SK-N-DZ (cell line): ENCODE measurements around the gene C10orf53.

ENCODE experiments used
- DNase-seq: peaks from one replicate; pipeline ENCODE4 v3.0.0-alpha.2; 2015; ENCODE audit warnings: low spot score

Gene C10orf53

DNA sequence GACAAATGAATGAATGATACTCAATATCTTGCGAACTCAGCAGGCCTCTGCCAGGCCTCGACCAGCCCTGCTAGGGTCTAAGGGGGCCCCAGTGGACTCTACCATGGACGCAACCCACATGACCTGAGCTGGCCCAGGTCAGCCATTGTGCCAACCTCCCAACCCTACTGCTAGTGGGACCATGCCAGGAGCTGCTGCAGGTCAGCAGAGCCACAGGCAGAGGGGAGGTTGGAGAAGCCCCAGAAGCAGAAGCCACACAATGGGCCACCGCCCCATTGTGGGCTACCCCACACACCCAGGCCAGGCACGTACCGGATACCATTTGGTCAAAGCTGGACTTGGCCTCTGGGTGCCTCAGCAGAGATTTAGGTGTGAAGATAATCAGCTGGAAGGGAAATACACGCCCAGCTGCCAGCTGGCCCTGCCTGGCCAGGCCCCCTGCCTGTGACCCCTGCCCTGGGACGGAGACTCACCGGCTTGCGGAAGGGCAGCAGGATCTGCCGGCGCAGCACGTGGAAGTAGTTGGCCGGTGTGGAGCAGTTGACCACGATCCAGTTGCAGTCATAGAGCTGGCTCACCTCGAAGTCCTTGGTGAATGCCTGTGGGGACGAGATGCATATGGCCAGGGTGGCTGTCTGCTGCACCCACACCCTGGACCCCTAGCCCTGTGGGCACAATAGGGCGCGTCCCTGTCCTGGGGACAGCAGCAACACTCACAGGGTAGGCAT lies 58.2 kb downstream of the C10orf53 start:
- DNase-seq: no peak

DNA sequence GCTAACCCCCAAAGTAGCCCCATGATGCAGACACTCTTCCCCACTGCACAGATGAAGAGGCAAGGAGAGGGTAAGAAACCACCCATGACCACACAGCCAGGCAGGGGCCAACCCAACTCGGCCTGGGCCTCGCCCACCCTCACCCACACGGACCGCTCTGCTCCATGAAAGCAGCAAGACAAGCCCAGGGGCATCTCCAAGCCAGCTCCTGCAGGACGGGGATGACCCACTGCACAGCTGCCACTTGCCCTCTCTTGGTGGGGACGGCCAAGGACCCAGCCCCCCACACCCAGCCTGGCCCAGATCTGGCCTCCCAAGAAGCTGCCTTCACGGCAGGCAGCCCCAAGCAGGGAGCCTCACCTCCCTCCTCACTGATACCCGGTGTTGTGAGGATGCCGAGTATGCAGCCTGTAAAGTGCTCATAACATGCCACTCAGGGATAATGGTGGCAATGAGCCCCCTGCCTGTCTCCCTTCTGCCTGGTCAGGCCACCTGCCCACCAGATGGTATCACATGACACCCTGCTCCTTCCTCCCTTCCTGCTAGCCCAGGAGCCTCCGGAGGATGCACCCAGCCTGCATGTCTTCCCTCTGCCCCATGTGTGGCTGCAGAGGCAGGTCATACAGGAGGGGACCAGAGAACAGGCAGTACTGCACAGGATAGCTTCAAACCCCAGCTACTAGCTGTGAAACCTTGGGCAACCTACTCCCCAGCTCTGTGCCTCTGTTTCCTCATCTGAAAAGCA lies 59.3 kb downstream of the C10orf53 start:
- no peak for DNase-seq

DNA sequence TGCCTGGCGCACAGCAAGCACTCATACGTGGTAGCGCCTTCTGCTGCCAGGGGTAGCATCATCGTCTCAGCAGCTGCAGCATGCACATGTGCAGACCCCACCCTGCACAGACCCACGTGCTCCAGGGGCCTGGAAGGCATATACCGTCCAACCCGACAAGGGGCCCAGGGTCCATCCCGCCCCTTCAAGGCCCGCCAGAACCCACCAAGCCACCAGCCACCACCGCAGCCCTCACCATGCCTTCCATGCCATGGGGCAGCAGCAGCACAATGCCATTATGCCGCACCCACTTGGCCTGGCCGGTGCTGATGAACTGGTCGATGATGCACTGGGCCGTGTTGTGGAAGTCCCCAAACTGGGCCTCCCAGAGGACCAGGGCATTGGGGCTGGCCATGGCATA lies 60.0 kb downstream of the C10orf53 start:
- DNase-seq: no peak

DNA sequence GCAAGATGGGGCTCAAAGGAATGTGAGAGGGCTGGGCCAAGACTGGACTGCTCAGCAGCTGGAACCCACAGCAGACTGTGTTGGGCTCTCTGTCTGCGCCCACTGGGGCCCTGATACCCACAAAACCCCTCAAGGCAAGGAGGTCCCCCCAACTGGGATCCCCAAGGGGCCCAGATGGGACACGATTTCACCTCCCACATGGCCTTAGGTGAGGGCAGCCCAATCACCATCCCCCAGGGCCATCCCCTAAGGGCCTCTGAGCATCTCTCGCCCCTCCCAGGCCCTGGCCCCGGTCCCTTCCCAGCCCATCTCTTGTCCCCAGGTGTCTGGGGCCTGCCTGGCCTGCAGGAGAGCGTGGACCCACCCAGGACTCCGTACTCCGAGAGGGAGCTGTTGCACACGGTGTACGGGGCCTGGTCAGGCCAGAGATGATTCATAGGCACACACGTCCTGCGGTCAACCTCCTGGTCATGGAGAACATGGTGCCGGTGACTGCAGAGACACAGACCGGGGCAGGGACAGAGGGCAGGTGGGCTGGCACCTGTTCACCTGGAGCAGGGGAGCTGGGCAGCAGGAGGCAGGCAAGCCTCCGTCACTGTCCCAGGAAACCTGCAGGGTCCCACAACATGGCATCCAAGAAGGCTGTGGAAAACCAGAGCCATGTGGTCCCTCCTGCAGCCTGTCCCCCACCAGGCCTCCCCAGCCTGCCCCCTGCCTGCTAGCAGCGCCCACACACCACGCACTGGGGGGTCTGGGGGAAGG lies 61.1 kb downstream of the C10orf53 start:
- DNase-seq: no peak

DNA sequence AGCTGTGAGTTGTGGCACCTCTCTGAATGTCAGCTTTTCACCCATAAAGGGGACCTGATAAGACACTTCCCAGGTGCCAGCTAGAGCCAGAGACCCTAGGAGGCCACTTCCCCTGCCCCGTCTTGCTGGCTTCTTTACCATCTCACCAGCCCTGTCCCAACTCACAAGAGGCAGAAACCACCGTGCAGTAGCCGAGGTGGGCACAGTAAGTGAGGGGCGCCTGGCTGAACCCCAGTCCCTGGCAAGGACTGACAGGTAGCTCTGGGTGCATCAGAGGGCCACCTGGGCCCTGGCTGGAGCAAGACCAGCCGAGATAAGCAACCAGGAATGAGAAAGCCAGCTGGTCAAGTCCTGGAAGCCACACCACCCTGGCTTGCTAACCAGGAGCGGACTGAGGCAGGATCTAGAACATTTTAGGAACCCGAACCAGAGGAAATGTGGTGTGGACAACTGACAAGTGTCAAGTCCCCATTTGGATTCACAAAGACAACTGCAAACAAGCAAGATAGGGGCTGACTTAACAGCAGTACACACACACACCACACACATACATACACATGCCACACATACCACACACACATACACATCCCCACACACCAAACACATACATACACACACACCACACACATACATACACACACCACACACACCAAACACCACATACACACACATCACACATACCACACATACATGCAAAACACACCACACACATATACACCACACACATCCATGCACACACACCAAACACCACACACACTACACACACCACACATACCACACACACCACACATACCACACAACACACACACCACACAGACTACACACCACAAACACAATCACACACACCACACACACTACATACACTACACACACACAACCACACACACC lies 61.9 kb downstream of the C10orf53 start:
- DNase-seq: peak; percentile 54

DNA sequence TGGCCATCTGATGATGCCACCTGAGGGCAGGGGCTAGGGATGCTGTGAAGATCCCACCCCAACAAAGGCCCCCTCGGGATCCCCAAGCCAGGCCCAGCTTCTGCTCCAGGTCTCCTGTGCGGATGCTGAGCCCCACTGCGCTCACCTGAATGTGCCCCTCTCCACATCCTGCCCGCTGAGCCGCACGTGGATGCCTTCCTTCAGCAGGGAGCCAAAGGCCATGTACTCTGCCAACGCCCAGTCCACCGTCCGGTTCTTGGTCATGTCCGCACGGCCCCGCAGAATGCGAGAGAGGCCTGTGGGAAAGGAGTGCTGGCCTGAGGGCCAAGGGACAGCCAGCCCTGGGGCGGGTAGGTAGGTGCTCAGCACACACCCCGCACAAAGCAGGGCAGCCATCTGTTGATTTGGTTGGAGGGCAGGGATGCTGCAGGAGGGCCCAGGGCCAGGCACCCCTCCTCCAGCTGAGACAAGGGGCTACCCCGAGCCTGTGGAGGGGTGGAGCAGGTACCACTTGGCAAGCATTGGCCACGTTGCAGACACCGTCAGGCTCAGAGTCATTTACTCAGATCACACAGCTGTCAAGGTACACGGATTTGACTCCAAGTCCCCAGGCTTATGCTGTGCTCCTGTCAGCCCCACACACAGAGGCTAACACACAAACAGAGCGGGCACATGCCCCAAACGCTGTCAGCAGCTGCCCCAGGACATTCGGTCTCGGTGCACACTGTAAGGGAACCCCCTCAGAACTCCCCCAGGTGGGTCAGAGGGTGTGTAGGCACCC lies 63.4 kb downstream of the C10orf53 start:
- no peak for DNase-seq

DNA sequence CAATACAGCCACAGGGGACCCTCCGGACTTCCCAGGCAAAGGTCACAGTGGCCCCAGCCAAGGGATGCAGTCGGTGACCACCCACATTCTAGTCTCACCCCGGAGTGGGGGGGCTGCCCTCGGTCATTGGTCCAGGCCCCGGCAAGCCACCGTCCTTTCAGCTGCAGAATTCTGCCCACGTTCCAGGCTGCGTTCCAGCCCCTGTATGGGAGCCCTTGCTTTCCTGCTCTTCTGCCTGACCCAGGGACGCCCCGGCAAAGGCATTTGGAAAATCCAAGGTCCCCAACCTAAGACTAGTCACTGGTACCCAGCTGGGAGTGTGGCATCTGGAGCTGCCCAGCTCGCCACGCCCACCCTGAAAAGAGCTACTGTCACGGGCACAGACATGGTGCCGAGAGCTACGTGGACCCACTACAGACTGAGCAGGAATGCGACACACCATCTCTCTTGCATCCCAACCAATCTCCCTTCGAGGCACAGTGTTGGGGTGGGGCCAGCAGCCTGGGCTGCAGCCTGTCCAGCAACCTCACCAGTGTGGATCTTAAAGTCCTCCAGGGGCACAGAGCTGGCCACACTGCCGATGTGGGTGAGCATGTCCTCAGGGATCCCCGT lies 64.1 kb downstream of the C10orf53 start:
- DNase-seq: no peak

DNA sequence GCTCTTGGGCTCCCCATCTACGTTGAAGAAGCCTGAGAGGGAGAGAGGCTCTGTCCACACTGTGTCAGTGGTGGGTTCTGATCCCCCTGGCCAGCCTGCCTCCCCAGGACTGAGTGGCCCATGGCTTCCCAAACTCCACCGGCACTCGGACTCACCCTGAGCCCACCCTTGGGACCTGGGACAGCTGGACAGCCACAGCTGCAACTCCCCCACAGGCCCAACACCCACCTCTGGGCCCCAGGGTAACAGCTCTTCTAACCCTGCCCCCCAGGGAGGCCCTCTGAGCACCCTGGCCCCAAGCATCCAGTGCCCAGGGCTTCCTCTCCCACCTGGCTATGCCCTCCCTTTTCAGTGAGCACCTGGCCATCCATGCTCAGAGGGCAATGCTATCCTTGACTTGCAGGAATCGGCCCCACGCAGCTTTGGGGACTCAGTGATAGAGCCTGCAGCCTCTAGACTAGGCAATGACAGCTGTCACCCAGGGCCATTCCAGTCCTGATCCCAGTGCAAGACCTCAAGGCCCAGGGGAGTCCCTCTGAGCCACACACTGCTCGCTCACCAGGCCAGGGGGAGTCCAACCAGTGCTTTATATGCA lies 64.7 kb downstream of the C10orf53 start:
- DNase-seq: no peak

DNA sequence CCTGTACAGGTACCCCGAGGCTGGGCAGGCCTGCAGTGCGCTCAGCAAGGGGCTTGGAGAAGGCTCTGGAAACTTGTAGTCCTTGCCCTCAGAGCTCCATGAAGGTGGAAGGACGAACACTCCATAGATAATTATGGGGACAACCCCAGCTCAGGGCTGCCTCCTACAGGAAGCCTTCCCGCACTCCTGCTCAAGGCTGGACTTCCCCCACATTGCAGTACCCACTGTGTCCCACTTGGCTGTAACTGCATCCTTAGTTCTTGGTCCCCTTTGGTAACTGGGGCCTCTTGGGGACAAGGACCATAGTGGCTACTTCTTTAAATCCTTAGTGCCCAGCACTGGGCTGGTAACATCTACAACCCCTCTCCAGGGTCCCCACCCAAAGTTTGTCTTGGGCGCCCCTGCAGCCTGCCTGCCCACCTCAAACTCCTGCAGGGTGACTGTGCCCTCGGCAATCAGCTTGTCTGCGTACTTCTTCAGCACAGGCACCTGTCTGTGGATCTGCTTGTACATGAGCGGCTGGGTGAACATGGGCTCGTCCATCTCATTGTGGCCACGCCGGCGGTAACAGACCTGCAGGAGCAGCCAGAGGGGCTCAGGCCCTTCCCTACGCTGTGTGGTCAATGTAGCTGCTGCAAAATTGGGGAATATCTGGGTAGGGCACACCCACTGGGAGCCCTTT lies 65.6 kb downstream of the C10orf53 start:
- no peak for DNase-seq

DNA sequence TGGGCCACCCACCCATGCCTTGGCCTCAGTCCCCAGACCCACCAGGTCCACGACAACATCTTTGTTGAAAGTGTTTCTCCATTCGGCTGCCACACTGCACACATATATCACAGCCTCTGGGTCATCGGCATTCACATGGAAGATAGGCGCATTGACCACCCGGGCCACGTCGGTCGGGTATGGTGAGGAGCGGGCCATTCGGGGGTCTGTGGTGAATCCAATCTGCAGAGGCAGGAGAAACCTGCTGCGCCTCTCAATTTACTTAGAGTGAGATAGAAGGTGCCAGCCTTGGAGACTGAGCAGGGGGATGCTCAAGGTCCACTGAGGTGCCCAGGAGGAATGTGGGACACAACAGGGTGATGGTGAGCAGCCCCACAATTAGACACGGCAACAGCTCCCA lies 66.3 kb downstream of the C10orf53 start:
- no peak for DNase-seq

DNA sequence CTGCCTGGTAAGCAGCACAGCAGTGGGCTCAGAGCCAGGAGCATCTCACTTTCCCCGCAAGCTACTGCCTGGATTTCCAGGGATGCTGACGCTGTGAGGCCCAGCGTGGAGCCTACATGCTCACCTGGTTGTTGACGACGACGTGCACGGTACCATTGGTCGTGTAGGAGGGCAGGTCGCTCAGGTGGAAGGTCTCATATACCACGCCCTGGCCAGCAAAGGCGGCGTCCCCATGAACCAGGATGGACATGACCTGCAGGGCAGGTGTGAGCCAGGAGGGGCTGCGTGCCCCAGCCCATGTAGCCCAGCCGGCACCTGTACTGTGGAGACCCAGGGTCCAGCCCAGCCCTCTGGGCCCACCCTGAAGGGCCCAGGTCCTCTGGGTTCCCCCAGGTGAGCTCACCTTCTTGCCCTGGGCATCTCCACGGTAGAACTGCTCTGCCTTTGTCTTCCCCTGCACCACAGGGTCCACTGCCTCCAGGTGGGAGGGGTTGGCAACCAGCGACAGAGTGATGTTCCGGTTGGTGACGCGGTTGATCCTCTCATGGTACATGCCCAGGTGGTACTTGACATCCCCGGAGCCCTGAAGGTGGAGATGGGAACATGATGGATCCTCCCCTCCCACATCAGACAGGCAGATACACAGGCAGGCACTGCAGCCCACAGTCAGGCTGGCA lies 67.3 kb downstream of the C10orf53 start:
- no peak for DNase-seq
